ENCODE measurements around the gene MTHFSD. TPM values are rescaled to one million over a fixed set of nuclear protein-coding genes. Genes with fewer than 3 reads are reported as not detected.

The MTHFSD gene
- total RNA-seq, 1 experiment from 2014 or later = 15.4 TPM

- DNase-seq (ENCODE audit: low spot score) = no peak
Measured at GRCh38 chr16:86490859-86491639, 64.0 kb downstream of the MTHFSD start.

DNA sequence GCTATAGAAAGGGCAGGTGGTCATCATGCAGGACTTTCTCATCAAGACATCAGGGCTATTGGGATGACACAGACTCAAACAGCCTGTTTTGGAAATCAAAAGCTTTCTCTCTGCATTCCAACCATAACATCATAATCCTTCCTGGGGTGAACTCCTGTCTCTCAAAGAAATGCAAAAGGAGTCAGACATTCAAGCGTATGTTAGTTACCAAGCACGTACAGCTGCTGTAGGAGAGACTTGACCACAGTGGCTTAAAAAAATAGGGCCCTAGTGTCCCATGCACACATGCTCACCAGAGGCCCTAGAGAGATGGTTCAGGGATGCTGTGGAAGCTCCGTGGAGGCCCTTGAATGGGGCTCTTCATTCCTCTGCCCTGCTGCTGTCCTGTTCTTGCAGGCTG lies 69.3 kb downstream of the MTHFSD start:
- DNase-seq (ENCODE audit: low spot score) = no peak

GRCh38 chr16:86484240-86484639 lies 70.8 kb downstream of the MTHFSD start:
- DNase-seq (ENCODE audit: low spot score) = no peak

DNA sequence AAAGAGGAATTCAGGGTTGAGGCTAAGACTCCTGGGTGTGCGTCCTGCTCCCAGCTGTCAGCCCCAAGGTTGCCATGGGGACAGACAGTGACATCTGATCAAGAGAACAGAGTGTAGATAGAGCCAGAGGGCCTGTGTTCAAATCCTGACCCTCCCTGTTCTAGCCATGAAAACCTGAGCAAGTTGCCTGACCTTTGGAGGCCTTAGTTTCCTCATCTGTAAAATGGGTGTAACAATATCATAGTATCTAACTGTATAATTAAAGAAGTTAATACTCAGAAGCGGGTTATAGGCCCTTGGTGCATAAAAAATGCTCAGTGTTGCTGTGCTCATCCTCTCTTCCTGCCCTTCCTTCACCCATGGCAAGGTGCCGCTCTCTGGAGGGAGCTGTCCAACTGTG lies 73.4 kb downstream of the MTHFSD start:
- no peak for DNase-seq (ENCODE audit: low spot score)

DNA sequence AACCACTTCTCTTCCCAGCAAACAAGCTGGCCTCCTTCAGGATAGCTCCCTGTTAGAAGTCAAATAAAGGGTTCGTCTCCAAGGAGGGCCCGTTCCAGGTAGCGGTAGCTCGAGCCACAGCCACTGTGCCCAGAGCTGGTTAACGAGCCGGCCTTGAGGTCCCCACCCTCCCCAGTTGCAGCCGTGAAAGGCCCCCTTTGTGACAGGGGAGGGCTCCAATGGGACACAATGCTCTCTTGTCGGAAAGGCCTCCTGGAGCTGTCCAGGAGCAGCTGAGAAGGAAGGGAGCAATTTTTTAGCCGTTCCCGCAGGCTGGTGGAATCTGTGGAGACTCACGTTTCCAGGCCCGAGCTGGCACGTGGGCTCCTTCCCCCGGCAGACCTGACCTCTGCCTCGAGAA lies 74.6 kb downstream of the MTHFSD start:
- no peak for DNase-seq (ENCODE audit: low spot score)

Other genes starting within 250 kb of the MTHFSD start
- not detected in 2 replicates for gene FOXF1, start 44.7 kb downstream of the MTHFSD start, total RNA-seq (2014; rRNA removed; shearing (Covaris generic))
- not detected in 2 replicates for gene FOXC2, start 11.6 kb upstream of the MTHFSD start, total RNA-seq (2014; rRNA removed; shearing (Covaris generic))
- 0.26 and 2.6 TPM in 2 replicates for gene FOXL1, start 23.3 kb upstream of the MTHFSD start, total RNA-seq (2014; rRNA removed; shearing (Covaris generic))